ENCODE data around the gene AGAP1.

DNA sequence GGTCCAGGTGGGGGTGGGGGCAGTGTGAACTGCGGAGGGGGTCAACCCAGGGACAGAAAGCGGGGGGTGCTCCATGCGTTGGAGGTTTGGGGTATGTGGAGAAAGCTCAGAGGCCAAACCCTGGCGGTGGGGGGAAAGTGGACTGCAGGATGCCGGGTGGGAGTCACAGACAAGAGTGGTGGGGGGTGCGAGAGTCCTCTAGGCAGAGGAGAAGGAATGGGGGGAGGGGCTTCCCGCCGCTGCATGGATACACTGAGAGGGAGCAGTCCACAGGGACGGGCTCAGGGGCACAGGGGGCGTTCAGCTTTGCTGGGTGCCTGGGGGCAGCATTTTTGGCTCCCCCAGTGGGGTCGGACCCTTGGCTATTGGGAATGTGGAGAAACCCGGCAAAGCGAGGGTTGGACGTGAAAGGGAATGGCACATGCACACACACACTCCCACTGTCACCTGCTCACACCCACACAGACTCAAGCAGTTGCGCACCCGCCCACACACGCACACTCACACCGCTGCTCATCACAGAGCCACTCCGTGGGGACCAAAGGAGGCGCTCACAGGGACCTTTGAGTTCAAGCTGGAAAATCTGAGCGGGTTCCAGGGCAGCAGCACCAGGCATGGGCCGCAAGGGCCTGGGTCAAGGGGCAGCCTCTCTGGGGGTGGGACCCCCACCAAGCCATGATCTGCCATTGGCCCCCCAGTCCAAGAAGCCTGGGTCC, 666.7 kb downstream of the AGAP1 start:
- TF ChIP-seq, protein P1, sequence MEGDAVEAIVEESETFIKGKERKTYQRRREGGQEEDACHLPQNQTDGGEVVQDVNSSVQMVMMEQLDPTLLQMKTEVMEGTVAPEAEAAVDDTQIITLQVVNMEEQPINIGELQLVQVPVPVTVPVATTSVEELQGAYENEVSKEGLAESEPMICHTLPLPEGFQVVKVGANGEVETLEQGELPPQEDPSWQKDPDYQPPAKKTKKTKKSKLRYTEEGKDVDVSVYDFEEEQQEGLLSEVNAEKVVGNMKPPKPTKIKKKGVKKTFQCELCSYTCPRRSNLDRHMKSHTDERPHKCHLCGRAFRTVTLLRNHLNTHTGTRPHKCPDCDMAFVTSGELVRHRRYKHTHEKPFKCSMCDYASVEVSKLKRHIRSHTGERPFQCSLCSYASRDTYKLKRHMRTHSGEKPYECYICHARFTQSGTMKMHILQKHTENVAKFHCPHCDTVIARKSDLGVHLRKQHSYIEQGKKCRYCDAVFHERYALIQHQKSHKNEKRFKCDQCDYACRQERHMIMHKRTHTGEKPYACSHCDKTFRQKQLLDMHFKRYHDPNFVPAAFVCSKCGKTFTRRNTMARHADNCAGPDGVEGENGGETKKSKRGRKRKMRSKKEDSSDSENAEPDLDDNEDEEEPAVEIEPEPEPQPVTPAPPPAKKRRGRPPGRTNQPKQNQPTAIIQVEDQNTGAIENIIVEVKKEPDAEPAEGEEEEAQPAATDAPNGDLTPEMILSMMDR (IDR thresholded peaks at IDR 0.05; ENCODE audit: poor library complexity, severe bottlenecking) = no peak
- TF ChIP-seq POLR2AphosphoS5 (IDR thresholded peaks at IDR 0.05) = no peak

Measured in neural cell (in vitro differentiated cells).